CD4-positive, alpha-beta memory T cell (primary cell): ENCODE results near the gene POU3F2. TPM values are rescaled to one million over a fixed set of nuclear protein-coding genes. Genes with fewer than 3 reads are reported as not detected.
A peak's percentile ranks its signal among the peaks of the same experiment; 100 is the strongest.

Source experiments
- CTCF ChIA-PET: fragments of 350-600 bp; sonication (Branson Sonifier 250); formaldehyde crosslinking; loops from one replicate; lab custom pipeline; 2021; ENCODE audit warnings: inconsistent platforms; ENCODE audit not compliant: partially characterized antibody; lab: Charles Lee
- POLR2A ChIA-PET: fragments of 350-600 bp; sonication (Branson Sonifier 250); formaldehyde crosslinking; loops from one replicate; lab custom pipeline; 2021; ENCODE audit not compliant: partially characterized antibody; lab: Charles Lee
- DNase-seq, 5 donors: peaks; one replicate each; pipeline versions ENCODE4 v3.0.0 to v3.0.0-alpha.2; 2020 to 2022; ENCODE audit warnings: mixed read lengths in 1 of 5
- H3K27ac ChIP-seq: one replicate; pipeline ENCODE4 v1.7.0; 2013; ENCODE audit warnings: low read depth, low read length
- H3K27me3 ChIP-seq: 2 replicates; pipeline ENCODE4 v1.7.0; 2013; ENCODE audit warnings: mild to moderate bottlenecking, low read length, moderate library complexity; ENCODE audit not compliant: insufficient read depth
- H3K36me3 ChIP-seq: 2 replicates; pipeline ENCODE4 v1.7.0; 2013; ENCODE audit warnings: mild to moderate bottlenecking, low read length, moderate library complexity; ENCODE audit not compliant: insufficient read depth
- H3K4me1 ChIP-seq: 2 replicates; pipeline ENCODE4 v1.7.0; 2013; ENCODE audit warnings: mild to moderate bottlenecking, low read length, moderate library complexity; ENCODE audit not compliant: insufficient read depth
- H3K4me3 ChIP-seq, 2 donors: one replicate each; pipeline ENCODE4 v1.7.0; 2013; ENCODE audit warnings: low read length in 2 of 2, mild to moderate bottlenecking in 1 of 2
- H3K9me3 ChIP-seq, 2 donors: one replicate each; pipeline ENCODE4 v1.7.0; 2013; ENCODE audit warnings: low read length in 2 of 2, control low read depth in 1 of 2; ENCODE audit not compliant: control insufficient read depth in 1 of 2
- H3K27ac Mint-ChIP-seq, 7 donors: one replicate each; pipeline ENCODE4 v1.8.0; 2020 to 2021; ENCODE audit warnings: mixed read lengths in 7 of 7, mild to moderate bottlenecking in 6 of 7, inconsistent platforms in 3 of 7, moderate library complexity in 3 of 7
- H3K27me3 Mint-ChIP-seq, 2 donors: one replicate each; pipeline ENCODE4 v1.8.0; 2020 to 2021; ENCODE audit warnings: mixed read lengths in 2 of 2
- H3K36me3 Mint-ChIP-seq, 2 donors: one replicate each; pipeline ENCODE4 v1.8.0; 2020 to 2021; ENCODE audit warnings: mixed read lengths in 2 of 2, inconsistent platforms in 1 of 2, mild to moderate bottlenecking in 1 of 2
- H3K4me1 Mint-ChIP-seq, 4 donors: one replicate each; pipeline ENCODE4 v1.8.0; 2020 to 2021; ENCODE audit warnings: mixed read lengths in 4 of 4, mild to moderate bottlenecking in 1 of 4
- H3K4me3 Mint-ChIP-seq, 8 donors: one replicate each; pipeline ENCODE4 v1.8.0; 2020 to 2021; ENCODE audit warnings: mixed read lengths in 8 of 8, mild to moderate bottlenecking in 7 of 8, moderate library complexity in 6 of 8, inconsistent platforms in 3 of 8
- H3K9me3 Mint-ChIP-seq, 8 donors: one replicate each; pipeline ENCODE4 v1.8.0; 2020 to 2021; ENCODE audit warnings: mixed read lengths in 8 of 8, mild to moderate bottlenecking in 5 of 8, inconsistent platforms in 3 of 8, moderate library complexity in 1 of 8
- intact Hi-C: fragments of 100-400 bp; cut with micrococcal nuclease; formaldehyde crosslinking; loops from one replicate; pipeline ENCODE4 v1.15.1; 2023
- polyA plus RNA-seq, 2 donors: library from polyadenylated mRNA; unstranded; fragments of 300-500 nt; fragmentation: Illumina TruSeq; gene quantifications; one replicate each; pipeline ENCODE4 v1.2.3, GENCODE V29; 2021
- total RNA-seq, 2 experiments: library from RNA; stranded (reverse); gene quantifications; one replicate each; pipeline ENCODE4 v1.2.3, GENCODE V29; 2021

Gene POU3F2
- total and polyA plus RNA-seq, 4 experiments from 2014 or later, result not detected

DNA sequence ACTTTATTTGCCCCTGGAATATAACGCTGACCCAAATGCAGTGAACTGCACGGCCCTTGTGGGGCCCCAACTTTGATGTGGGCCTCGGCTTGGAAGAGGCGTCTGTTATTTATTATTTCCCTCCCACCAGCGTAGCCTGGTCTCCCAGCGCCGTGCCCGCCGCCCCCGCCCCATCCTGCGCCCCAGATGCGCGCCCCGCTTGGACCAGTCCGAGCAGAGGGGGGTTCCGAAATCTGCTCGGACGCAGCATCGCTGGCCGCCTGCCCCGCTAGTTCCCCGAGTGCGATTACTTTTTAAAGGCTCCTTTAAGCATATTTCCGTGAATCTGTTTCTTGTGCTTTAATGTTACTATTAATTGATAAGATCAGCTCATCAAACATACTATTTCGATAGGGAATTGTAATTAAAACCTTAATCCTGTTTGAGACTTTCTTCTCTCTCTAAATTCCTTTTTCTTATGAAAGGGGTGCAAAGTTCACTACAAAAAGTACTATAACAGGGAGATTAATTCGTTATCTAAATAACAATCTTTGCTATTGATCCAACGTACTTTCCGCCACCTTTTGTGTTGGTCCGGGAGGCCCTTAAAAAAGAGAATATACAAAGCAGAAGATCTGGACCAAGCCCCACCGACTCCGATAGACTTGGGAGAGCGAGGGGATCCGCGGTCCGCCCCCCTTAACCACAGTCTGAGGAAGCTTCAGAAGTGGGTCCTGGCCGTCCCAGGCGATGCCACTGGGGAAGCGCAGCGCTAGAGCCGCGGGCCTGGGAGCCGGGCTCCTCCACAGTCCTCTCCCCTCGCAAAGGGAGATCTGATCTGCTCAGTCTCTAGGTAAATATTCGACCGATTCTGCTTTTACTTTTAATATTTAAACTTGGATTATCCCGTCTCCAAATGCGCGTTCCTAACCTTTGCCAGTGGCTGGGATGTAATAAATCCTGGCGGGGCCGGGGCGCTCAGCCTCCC lies 10.2 kb downstream of the POU3F2 start:
- peaks cover 22% of the 10 kb centered on the region for H3K4me1 ChIP-seq
- Mint-ChIP-seq H3K27ac (peak overlapping the region in 2 of 7 donors; percentile 53 to 68), H3K4me3 (peak overlapping the region in 6 of 8 donors; percentile 28 to 79 (median 64)), H3K9me3 (peaks cover 0 to 4% (median 0%) of the 10 kb centered on the region in 8 donors), H3K4me1 (peaks cover 12 to 32% (median 19%) of the 10 kb centered on the region in 4 donors), H3K36me3 (peaks cover 2 to 6% of the 10 kb centered on the region in 2 donors), H3K27me3 (peaks cover 70 to 78% of the 10 kb centered on the region in 2 donors)
- ChIA-PET POLR2A (no interaction called here), CTCF (interaction anchor here (1.0 to 1.7 kb wide), 3 partner anchors 11 to 1347 kb away, joined by 3 to 5 read pairs (median 4); partner anchors contain the start of gene POU3F2)
- H3K9me3 ChIP-seq, result no peaks in the 10 kb centered on the region
- DNase-seq, result no peak
- no peak overlapping the region for H3K4me3 ChIP-seq
- H3K27me3 ChIP-seq, result peaks cover 88% of the 10 kb centered on the region
- no peaks in the 10 kb centered on the region for H3K36me3 ChIP-seq
- no peak overlapping the region for H3K27ac ChIP-seq
- intact Hi-C loops, result loop anchor here (1.0 to 5.0 kb wide), 6 partner anchors 11 to 1776 kb away; partner anchors contain the start of gene FBXL4

DNA sequence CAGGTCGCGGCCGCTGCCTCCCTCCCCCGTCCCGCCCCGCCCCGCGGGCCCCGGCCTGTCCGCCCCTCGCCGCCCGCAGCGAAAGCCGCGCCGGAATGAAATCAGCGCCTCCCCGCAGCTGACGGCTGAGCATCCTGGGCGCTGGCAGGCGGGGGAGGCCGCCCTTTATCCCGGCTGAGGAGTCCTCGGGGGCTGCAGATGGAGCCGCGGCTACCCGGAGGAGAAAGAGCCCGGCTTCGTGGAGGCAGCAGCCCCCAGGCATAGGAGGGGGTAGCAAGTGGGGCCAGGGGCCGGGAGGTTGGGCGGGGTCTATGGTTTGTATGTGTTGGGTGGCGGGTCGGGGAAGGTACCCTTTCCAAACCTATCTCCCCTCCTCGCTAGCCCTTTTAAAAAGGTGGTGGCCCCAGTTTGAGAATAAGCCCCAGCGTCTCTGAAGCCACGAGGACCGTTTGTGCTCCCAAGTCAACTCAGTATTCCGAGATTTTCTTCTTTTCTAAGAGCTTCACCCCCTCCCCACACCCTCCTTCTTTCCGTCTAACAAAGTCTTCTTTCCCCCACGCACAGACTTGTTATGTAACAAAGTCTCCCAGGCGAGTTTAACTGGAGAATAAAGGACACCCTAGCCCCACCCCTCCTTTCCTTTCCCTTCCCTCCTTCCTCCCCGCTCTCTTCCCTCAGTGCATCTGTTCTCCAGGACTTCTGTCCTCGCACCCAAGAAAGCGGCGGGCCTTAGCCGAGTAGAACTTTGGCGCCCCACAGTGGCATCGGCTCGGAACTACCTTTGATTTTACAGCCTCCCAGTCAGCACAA lies 11.0 kb downstream of the POU3F2 start:
- DNase-seq, result peak in 4 of 5 donors; percentile 56 to 65 (median 60)
- Histone ChIP-seq H3K4me1 (peaks cover 22% of the 10 kb centered on the region), H3K4me3 (no peak overlapping the region), H3K27ac (no peak overlapping the region), H3K27me3 (peaks cover 81% of the 10 kb centered on the region), H3K9me3 (no peaks in the 10 kb centered on the region), H3K36me3 (no peaks in the 10 kb centered on the region)
- ChIA-PET POLR2A (no interaction called here), CTCF (interaction anchor here (0.7 to 1.8 kb wide), 6 partner anchors 9 to 1352 kb away, joined by 3 to 8 read pairs (median 4); partner anchors contain the start of gene POU3F2)
- peaks cover 2 to 6% of the 10 kb centered on the region in 2 donors for H3K36me3 Mint-ChIP-seq
- peak overlapping the region in 1 of 7 donors; percentile 38 for H3K27ac Mint-ChIP-seq
- H3K4me1 Mint-ChIP-seq, result peaks cover 12 to 32% (median 19%) of the 10 kb centered on the region in 4 donors
- intact Hi-C loops, result loop anchor here (1.0 to 5.0 kb wide), 5 partner anchors 102 to 1777 kb away; partner anchors contain the start of gene FBXL4
- peaks cover 0 to 4% (median 0%) of the 10 kb centered on the region in 8 donors for H3K9me3 Mint-ChIP-seq
- H3K4me3 Mint-ChIP-seq, result peak overlapping the region; percentile 46 to 92 (median 78)
- peaks cover 69 to 70% of the 10 kb centered on the region in 2 donors for H3K27me3 Mint-ChIP-seq

DNA sequence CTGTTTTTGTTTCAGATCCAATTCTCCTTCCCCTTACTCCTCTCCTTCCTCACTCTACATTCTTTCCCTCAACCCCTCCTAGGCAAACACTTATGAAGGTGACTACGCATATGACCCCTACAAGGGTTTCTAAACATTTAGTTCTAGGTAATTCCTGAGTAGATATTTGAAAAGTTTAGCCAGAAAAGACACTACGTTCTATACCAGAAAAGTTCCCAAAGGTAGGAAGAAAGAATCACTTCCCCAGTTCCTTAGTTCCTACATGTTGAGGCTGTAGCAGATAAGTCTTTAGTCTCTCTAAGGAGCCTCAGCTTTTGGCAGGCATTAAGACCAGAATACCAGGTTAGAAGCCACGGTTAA lies 11.6 kb downstream of the POU3F2 start:
- Histone ChIP-seq H3K27ac (no peak overlapping the region), H3K27me3 (peaks cover 77% of the 10 kb centered on the region), H3K4me1 (peaks cover 22% of the 10 kb centered on the region), H3K4me3 (no peak overlapping the region), H3K36me3 (no peaks in the 10 kb centered on the region), H3K9me3 (no peaks in the 10 kb centered on the region)
- peaks cover 2 to 6% of the 10 kb centered on the region in 2 donors for H3K36me3 Mint-ChIP-seq
- peak overlapping the region in 1 of 7 donors; percentile 38 for H3K27ac Mint-ChIP-seq
- intact Hi-C loops, result loop anchor here (5.0 kb wide), 3 partner anchors 101 to 1659 kb away; partner anchors contain the start of gene FBXL4
- ChIA-PET POLR2A (no interaction called here), CTCF (interaction anchor here (0.7 to 1.8 kb wide), 4 partner anchors 9 to 1352 kb away, joined by 3 to 8 read pairs (median 4); no protein-coding TSS in a partner anchor)
- H3K4me3 Mint-ChIP-seq, result peak overlapping the region in 5 of 8 donors; percentile 73 to 92 (median 81)
- H3K4me1 Mint-ChIP-seq, result peaks cover 12 to 32% (median 19%) of the 10 kb centered on the region in 4 donors
- peaks cover 0 to 4% (median 0%) of the 10 kb centered on the region in 8 donors for H3K9me3 Mint-ChIP-seq
- no peak for DNase-seq
- H3K27me3 Mint-ChIP-seq, result peaks cover 64 to 69% of the 10 kb centered on the region in 2 donors

DNA sequence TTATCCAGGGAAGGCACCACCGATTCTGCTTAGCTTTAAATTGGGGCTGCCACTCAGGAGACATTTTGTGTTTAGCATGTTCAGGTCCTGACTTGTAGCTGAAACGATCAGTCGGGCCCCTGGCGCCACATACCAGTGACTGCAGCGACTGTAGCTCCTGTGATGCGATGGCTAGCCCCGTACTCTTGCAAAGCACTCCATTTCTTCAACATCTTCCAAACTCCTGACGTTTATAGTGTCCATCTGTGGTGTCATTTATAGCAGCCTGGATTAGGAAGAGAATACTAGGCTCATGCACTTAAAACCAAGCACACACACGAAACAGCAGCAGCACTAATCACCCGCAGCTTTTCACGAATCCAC lies 13.0 kb downstream of the POU3F2 start:
- H3K9me3 Mint-ChIP-seq, result peaks cover 0 to 2% (median 0%) of the 10 kb centered on the region in 8 donors
- H3K27ac Mint-ChIP-seq, result no peak overlapping the region
- H3K36me3 Mint-ChIP-seq, result peaks cover 2 to 6% of the 10 kb centered on the region in 2 donors
- peaks cover 60% of the 10 kb centered on the region in 2 donors for H3K27me3 Mint-ChIP-seq
- Histone ChIP-seq H3K27me3 (peaks cover 63% of the 10 kb centered on the region), H3K4me3 (no peak overlapping the region), H3K27ac (no peak overlapping the region), H3K36me3 (no peaks in the 10 kb centered on the region), H3K9me3 (no peaks in the 10 kb centered on the region), H3K4me1 (peaks cover 22% of the 10 kb centered on the region)
- H3K4me3 Mint-ChIP-seq, result peak overlapping the region in 3 of 8 donors; percentile 1 to 28 (median 11)
- intact Hi-C loops, result loop anchor here (5.0 kb wide), 3 partner anchors 100 to 1660 kb away; partner anchors contain the start of gene FBXL4
- ChIA-PET POLR2A (interaction anchor here (0.8 kb wide), 1 partner anchor 9 kb away, joined by 3 read pairs; no protein-coding TSS in a partner anchor), CTCF (interaction anchor here (1.2 to 1.5 kb wide), 2 partner anchors 1350 to 1352 kb away, joined by 3 to 4 read pairs; no protein-coding TSS in a partner anchor)
- H3K4me1 Mint-ChIP-seq, result peaks cover 12 to 32% (median 19%) of the 10 kb centered on the region in 4 donors
- no peak for DNase-seq

DNA sequence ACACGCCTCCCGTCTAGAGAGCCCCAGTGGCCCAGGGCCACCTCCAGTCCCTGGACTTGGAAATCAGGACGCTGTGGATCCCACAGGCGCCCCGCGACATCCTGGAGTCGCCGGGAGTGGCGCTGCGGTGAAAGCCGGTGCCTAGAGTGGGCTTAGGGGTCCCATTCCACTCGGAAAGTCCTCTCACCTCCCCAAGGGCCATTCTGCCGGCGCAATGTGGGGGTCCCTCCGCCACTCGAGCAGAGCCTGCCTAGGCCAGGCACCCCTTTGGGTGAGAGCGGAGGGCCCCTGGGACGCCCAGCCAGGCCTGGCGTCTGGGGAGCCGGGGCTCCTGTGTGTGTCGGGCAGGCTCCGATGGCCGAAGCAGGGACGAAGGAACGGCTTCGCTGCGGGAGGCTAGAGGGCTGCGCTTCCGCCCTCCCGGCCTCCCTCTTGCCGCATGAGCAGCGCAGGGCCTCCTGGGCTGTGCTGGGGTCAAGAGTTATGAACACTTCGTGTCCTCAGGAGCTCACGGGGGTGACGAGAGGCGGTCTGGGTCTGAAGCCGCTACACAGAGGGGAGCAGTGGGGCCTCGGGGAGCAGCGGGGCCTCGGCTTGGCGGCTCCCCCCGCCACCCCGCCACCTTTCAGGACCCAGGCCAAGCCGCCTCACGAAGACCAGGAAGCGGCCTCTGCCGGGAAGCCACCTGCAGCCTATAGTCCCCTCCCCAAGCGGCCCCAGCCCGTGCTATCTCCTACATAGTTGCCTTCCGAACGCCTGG lies 13.6 kb downstream of the POU3F2 start:
- H3K27ac ChIP-seq, result no peak overlapping the region
- H3K9me3 ChIP-seq, result no peaks in the 10 kb centered on the region
- Mint-ChIP-seq H3K4me1 (peaks cover 12 to 28% (median 19%) of the 10 kb centered on the region in 4 donors), H3K27ac (no peak overlapping the region), H3K36me3 (peaks cover 2 to 6% of the 10 kb centered on the region in 2 donors), H3K9me3 (peaks cover 0 to 2% (median 0%) of the 10 kb centered on the region in 8 donors), H3K4me3 (peak overlapping the region in 2 of 8 donors; percentile 1 to 28), H3K27me3 (peaks cover 56 to 57% of the 10 kb centered on the region in 2 donors)
- no peaks in the 10 kb centered on the region for H3K36me3 ChIP-seq
- POLR2A ChIA-PET, result interaction anchor here (0.8 kb wide), 1 partner anchor 9 kb away, joined by 3 read pairs; no protein-coding TSS in a partner anchor
- DNase-seq, result no peak
- intact Hi-C loops, result loop anchor here (5.0 kb wide), 3 partner anchors 99 to 1661 kb away; partner anchors contain the start of gene FBXL4
- H3K4me1 ChIP-seq, result peaks cover 22% of the 10 kb centered on the region
- CTCF ChIA-PET, result interaction anchor here (1.2 to 1.5 kb wide), 2 partner anchors 1350 to 1353 kb away, joined by 3 to 4 read pairs; no protein-coding TSS in a partner anchor
- H3K4me3 ChIP-seq, result no peak overlapping the region
- peaks cover 57% of the 10 kb centered on the region for H3K27me3 ChIP-seq
